ENCODE measurements around the gene AFF3.

The AFF3 gene

DNA sequence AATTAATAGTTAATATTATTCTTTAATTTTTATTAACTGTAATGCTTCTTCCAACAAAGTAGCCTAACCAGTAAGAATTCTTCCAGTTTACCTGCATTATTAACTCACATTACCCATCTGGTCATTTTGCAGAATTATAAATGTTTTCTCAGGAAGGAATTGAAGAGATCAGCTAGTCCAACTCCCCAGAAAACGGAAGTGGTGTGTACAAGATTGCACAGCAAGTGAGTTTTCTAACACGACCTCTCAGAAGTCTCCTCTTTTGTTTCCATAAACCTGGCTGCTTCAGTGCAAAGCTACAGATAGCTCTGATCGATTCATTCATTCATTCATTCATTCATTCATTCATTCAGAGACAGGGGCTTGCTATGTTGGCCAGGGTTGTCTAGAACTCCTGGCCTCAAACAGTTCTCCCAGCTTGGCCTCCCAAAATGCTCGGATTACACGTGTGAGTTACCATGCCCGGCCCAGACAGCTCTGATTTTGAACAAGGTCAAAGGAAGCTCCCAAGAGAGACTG is 523.8 kb downstream of the AFF3 start:
- DNase-seq = no peak

DNA sequence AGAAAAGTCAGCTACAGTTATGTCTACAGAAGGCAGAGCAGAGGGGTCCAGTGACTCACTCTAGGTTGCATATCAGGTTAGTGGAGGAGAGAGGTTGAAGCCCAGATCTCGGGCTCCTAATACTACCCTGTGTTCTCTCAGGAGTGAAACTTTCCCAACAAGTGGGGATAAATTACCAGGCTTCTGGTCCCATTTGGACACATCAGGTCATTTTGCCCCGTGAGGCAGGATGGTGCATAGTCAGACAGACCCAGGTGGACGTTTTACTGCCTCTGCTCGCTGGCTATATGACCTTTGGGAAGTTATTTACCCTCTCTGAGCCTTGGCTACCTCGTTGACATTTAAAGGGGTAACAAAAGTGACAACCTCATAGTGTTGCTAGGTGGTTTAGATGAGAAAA is 524.6 kb downstream of the AFF3 start:
- no peak for DNase-seq

- DNase-seq = no peak
Observed at GRCh38 chr2:99615247-99615771, 527.1 kb downstream of the AFF3 start.

DNA sequence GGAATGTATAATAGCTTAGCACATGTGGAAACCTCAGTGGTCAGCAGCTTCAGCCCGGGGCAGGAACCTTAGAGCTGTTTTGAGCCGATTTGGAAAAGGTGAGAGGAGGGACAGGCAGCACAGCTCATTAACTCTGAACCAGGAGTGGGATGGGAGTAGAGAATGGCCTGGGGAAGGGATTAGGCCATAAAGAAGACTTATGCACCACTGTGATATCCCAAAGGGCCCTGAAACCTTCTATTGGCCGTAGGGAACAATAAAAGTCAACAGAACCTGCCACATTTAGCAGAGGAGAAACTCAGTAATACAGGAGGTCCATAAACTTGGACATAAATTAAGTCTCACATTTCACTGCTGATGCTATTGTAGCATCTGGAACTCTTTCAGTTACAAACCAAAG is 528.4 kb downstream of the AFF3 start:
- no peak for DNase-seq

- no peak for DNase-seq
Observed at GRCh38 chr2:99611786-99612185, 530.6 kb downstream of the AFF3 start.

- no peak for DNase-seq
Observed at GRCh38 chr2:99611034-99611433, 531.4 kb downstream of the AFF3 start.

GRCh38 chr2:99609851-99610381 is 532.5 kb downstream of the AFF3 start:
- DNase-seq = no peak

- no peak for DNase-seq
Observed at GRCh38 chr2:99608861-99609260, 533.5 kb downstream of the AFF3 start.

GRCh38 chr2:99607861-99608491 is 534.4 kb downstream of the AFF3 start:
- DNase-seq = no peak

DNA sequence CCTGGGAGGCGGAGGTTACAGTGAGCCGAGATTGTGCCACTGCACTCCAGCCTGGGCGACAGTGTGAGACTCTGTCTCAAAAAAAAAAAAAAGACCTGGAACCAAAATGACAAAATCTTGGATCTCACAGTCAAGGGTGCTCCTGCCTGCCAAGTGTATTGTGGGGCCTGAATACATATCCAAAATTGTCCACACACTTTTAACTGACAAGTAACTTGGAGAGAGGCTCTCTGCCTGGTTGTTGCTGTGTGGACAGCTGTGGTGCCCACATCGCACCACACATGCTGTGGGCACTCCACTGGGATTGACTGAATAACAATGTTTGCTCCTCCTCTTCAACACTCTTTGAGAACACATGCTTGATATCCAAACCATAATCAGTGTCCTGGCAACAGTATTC is 534.9 kb downstream of the AFF3 start:
- no peak for DNase-seq

- no peak for DNase-seq
Observed at GRCh38 chr2:99605036-99605435, 537.4 kb downstream of the AFF3 start.

DNA sequence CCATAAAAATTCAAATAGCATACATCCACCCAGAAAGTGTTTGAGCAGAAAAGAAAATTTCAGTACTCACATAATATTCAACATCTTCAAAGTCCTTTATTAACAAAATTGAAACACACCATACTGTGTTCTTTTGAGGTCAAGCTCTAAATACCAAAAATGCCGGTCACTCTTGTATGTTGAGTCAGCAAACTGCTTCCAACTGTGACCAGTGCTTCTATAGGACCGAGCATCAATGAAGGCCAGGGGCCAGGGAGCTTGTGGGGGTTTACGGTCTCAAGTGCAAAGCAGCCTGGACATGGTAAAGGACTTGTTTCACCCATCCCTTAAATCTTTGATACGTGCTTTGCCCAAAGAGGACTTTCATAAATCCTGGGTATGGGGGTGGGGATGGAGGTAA is 539.9 kb downstream of the AFF3 start:
- DNase-seq = no peak

DNA sequence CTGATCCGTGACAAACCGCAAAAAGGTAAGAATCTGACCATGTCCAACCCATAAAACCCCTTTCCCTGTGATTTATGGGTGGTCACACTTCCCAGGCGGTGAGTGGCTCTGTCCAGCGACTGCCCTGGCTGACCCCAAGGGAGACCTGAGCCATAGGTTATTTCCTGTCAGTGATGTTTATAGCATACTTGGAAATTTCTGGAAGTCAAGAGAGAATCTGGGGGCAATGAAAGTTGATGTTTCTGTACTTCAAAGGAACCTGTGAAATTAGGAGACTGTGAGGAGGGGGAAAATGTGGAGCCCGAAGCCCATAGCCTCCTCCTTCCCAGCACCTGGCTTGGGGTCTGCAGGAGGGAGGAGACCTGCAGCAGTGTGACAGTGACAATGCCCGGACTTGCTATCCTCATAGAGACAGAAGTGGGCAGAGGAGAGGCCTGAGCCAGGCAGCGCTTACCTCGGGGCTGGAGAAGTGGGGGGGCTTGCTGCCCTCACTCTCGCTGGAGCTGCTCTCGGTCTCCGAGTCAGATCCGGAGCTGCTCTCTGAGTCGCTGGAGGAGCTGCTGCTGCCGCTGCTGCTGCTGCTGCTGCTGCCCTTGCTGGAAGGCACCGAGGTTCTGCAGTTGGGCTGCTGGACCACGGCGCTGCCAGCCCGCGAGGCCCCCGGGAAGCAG is 541.3 kb downstream of the AFF3 start:
- DNase-seq = no peak

- DNase-seq = no peak
Observed at GRCh38 chr2:99598441-99598840, 543.9 kb downstream of the AFF3 start.

- DNase-seq = no peak
Observed at GRCh38 chr2:99597616-99598015, 544.8 kb downstream of the AFF3 start.

DNA sequence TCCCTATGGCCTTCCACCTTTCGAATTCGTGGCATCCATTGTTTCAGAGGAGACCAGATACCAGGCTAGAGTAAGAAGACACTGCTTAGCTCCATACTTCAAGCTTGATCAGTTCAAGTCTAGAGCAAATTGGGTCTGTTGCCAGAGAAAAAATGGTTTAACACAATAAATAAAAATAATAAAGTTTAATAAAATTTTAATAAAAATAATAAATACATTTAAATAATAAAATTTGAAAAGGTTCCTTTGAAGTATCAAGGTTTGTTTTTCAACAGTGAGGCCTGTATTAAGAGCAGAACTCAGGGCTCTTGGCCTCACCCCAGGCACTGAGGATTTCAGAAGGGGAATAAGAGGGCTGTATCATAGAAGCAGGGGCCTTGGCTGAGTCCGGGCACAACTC is 547.0 kb downstream of the AFF3 start:
- no peak for DNase-seq

GRCh38 chr2:99593692-99594427 is 548.5 kb downstream of the AFF3 start:
- DNase-seq = no peak

DNA sequence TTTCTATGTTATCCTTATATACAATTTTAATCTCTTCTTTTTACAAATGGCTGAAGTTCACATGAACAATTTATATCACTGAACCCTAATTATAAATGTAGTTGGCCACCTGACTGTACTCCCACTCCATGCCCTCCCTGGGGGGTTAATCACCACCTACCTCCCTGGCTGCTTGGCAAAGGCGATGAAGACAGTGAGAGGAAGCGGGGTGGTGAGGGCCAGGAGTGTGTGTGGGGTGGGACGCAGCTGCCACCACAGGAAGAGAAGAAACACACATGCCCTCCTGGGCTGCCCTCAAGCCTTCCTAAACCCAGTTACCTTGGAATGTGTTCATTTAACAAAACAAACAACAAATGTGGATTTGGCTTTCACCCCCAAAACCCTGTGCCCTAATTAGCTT is 565.6 kb downstream of the AFF3 start:
- DNase-seq = no peak

- DNase-seq = no peak
Observed at GRCh38 chr2:99573634-99574251, 568.6 kb downstream of the AFF3 start.

- no peak for DNase-seq
Observed at GRCh38 chr2:99572373-99573164, 569.8 kb downstream of the AFF3 start.

- no peak for DNase-seq
Observed at GRCh38 chr2:99571954-99572353, 570.4 kb downstream of the AFF3 start.

DNA sequence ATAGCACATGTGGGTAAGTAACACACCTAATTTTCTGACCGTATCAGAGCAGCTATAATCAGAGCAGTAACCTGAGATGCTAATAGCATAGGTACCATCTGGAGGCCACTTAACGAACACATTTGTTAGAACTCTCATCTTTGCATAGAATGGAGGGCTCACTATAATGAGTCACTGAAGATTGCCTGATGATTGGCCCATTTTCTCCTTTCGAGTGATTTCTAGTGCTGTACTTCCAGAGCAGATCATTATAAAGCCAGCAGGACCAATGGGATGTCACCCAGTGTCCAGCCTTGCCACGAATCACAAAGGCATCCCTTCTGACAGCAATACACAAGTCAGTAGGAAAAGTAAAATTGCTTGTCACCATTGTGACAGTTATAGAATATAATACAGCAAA is 570.9 kb downstream of the AFF3 start:
- DNase-seq = no peak

Measured in GDM1 (cell line).